ENCODE results near the gene CHCHD3. TPM values are rescaled to one million over a fixed set of nuclear protein-coding genes. Genes with fewer than 3 reads are reported as not detected.

CHCHD3 gene
- total RNA-seq, 2 experiments from 2014 or later, result 85.2 to 86.1 TPM

DNA sequence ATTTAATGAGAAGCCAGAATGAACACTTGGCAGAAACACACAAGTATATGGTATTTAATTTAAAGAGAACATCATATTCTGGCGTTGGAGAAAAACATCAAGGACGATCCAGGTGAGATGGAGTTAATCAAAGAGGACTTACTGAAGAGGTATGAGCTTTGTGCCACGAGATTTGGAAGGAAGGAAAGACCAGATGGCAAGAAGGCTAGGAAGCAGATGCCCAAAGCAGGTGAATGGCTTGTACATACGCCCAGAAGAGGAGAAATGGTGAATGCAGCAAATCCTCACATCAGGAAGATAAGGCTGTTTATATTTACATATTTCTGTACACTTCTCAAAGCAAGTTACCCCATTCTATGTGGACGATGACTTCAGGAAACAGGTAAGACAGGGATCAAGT, 341.7 kb downstream of the CHCHD3 start:
- H3K36me3 Mint-ChIP-seq, result peaks cover 8% of the 10 kb centered on the region
- no peak overlapping the region for H3K4me3 Mint-ChIP-seq
- no peaks in the 10 kb centered on the region for H3K27me3 Mint-ChIP-seq
- DNase-seq, result no peak
- peaks cover 17% of the 10 kb centered on the region for H3K9me3 Mint-ChIP-seq
- H3K4me1 Mint-ChIP-seq, result no peaks in the 10 kb centered on the region
- H3K27ac Mint-ChIP-seq, result no peak overlapping the region

DNA sequence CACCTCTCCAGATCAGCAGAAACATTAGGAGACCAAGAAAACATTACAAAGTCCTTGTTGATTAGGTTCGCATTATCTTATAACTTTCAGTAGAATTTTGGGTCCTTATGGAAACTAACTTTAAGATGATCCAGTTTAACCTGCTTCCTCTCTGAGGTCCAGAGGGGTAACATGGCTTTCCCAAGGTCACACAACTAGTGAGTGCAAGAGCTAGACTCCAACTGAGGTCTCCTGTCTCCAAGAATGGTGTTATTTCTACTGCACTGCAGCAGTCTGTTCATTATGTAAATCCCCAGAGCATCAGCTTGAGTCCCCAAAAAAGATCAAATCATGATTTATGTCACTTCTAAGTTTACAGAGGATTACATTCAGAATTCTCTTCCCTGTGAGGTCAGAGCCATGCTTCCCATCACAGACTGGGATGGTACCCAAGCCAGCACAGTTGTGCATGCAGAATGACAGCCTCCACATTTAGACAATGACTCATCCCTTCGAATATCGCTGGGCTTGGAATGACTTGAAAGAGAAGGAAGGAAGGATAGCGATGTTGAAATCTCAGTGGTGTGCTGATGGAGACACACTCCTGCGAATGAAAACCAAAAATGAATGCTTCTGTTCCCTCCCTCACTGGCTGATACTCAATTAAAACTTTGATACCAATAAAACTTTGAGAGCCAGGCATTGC, 342.5 kb downstream of the CHCHD3 start:
- Mint-ChIP-seq H3K27me3 (no peaks in the 10 kb centered on the region), H3K4me1 (no peaks in the 10 kb centered on the region), H3K9me3 (peaks cover 14% of the 10 kb centered on the region), H3K4me3 (no peak overlapping the region), H3K36me3 (peaks cover 7% of the 10 kb centered on the region), H3K27ac (no peak overlapping the region)
- DNase-seq, result no peak

GRCh38 chr7:132738254-132738653, 343.6 kb downstream of the CHCHD3 start:
- peaks cover 10% of the 10 kb centered on the region for H3K9me3 Mint-ChIP-seq
- no peak for DNase-seq
- H3K4me1 Mint-ChIP-seq, result no peaks in the 10 kb centered on the region
- peaks cover 4% of the 10 kb centered on the region for H3K36me3 Mint-ChIP-seq
- no peaks in the 10 kb centered on the region for H3K27me3 Mint-ChIP-seq
- H3K4me3 Mint-ChIP-seq, result no peak overlapping the region
- H3K27ac Mint-ChIP-seq, result no peak overlapping the region

GRCh38 chr7:132735476-132735875, 346.4 kb downstream of the CHCHD3 start:
- Mint-ChIP-seq H3K27ac (no peak overlapping the region), H3K27me3 (no peaks in the 10 kb centered on the region), H3K4me1 (no peaks in the 10 kb centered on the region), H3K9me3 (no peaks in the 10 kb centered on the region), H3K4me3 (no peak overlapping the region), H3K36me3 (no peaks in the 10 kb centered on the region)
- DNase-seq, result no peak

Other genes starting within 250 kb of the CHCHD3 start
- 10 to 100 TPM; 41.7 to 45.7 TPM for gene EXOC4, start 171.0 kb upstream of the CHCHD3 start, total RNA-seq

All from activated naive CD8-positive, alpha-beta T cell treated with anti-CD3 and anti-CD28 coated beads for 36 hours (primary cell).